ENCODE data around the gene CORO2A.

DNA sequence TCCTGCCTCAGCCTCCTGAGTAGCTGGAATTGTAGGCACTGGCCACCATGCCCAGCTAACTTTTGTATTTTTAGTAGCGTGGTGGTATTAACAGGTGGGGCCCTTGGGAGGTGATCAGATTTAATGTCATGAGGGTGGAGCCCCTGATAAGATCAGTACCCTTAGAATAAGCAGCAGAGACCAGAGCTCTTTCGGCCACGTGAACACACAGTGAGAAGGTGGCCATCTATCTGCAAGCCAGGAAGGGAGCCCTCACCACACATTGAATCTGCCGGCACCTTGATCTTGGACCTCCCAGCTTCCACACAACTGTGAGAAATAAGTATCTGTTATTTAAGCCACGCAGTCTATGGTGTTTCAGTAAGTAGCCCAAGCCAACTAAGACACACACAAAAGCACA lies 40.5 kb upstream of the CORO2A start:
- TF ChIP-seq CTCF (IDR thresholded peaks at IDR 0.05) (no peak), POLR2A (IDR thresholded peaks at IDR 0.05) (no peak)
